SK-N-MC (cell line): ENCODE results near the gene FAM184A.

ENCODE experiments used
- DNase-seq: peaks from one replicate; pipeline ENCODE4 v3.0.0-alpha.2; 2011; ENCODE audit warnings: low read depth, low spot score
- H3K27ac ChIP-seq: fragments of 200-600 bp; sonication (generic); 2 replicates; pipeline ENCODE4 v1.5.1; 2016; ENCODE audit warnings: mixed run types
- H3K36me3 ChIP-seq: fragments of 200-600 bp; sonication (generic); 2 replicates; pipeline ENCODE4 v1.6.1; 2017; ENCODE audit warnings: antibody characterized with exemption, low read length, mixed read lengths; ENCODE audit not compliant: insufficient read depth
- H3K4me3 ChIP-seq: fragments of 200-600 bp; sonication (generic); 2 replicates; pipeline ENCODE4 v1.5.1; 2016
- H3K9ac ChIP-seq: fragments of 200-600 bp; sonication (generic); 2 replicates; pipeline ENCODE4 v1.8.0; 2017; ENCODE audit warnings: mixed run types, mixed read lengths; ENCODE audit not compliant: insufficient read length
- H3K9me3 ChIP-seq: fragments of 200-600 bp; sonication (generic); 2 replicates; pipeline ENCODE4 v1.6.1; 2017; ENCODE audit warnings: low read depth, mild to moderate bottlenecking, antibody characterized with exemption, low read length, moderate library complexity, mixed read lengths
- EZH2 ChIP-seq: fragments of 200-600 bp; sonication (generic); IDR thresholded peaks from one replicate; pipeline ENCODE4 v1.6.1; 2017; ENCODE audit warnings: antibody characterized with exemption
- FOXP2 ChIP-seq: optimal IDR thresholded peaks from 2 replicates; pipeline ENCODE3; 2011; ENCODE audit warnings: mild to moderate bottlenecking, moderate library complexity; ENCODE audit not compliant: insufficient read depth; ENCODE audit errors: extremely low read length, control extremely low read depth
- POLR2AphosphoS5 ChIP-seq: IDR thresholded peaks from 2 replicates; pipeline ENCODE4 v1.6.1; 2012; ENCODE audit warnings: mild to moderate bottlenecking, low read depth, low read length, borderline replicate concordance

Gene FAM184A

DNA sequence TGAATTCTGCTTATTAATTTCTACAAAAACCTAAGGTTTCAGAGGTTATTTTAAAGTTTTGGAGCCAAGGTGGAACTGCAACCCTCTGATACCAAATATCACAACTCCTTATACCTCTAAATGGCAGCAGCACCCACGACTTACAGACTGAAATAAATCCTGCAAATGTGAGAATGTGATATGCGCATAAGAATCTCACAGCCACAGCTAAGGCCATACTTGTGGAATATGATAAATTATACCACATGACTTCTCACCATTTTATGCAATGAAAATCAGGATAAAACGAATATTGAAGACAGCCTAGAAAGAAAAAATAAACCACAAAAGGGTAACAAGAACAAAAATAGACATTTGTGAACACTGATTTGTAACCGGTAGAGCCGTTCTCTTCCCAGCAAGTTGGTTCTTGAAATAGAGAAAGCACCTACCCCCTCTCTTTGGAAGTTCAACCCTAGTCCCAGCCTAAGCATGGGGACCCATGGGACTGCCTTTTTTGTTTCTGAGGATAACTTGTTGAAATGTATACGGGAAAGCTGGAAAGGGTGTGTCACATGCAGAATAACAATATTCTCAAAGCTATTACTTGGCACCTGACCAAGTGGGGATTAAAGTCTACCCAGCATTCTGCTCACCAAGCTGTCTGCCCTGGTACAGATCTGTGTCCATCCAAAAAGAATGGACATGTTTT is 96.4 kb downstream of the FAM184A start:
- no peak for DNase-seq
- TF ChIP-seq FOXP2 (no peak), EZH2 (no peak), POLR2AphosphoS5 (no peak)
- Histone ChIP-seq H3K36me3 (0 out of 2 replicates have a peak, but pooled peaks cover 6% of the 10 kb centered on the region), H3K27ac (no peak overlapping the region), H3K9me3 (no peaks in the 10 kb centered on the region), H3K9ac (no peak overlapping the region), H3K4me3 (no peak overlapping the region)

DNA sequence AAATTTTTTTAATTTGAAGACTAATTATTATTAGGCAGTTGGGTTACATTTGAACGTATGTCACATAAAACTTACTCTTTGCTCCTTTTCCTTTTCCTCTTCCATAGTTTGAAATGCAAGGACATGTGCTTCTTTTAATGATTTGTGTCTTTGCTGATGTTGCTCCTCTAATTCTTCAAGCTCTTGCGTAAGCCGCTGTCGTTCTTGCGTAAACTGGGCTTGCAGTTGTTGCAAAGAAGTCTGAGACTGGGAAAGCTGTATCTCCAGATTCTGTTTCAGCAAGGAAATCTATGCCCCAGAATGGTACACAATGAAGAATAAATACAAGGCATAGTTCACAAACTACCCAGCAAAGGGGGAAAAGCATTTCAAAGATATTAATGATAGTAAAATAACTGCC is 98.4 kb downstream of the FAM184A start:
- no peak for TF ChIP-seq FOXP2
- no peak for TF ChIP-seq POLR2AphosphoS5
- TF ChIP-seq EZH2, result no peak
- H3K9me3 ChIP-seq, result no peaks in the 10 kb centered on the region
- H3K27ac ChIP-seq, result no peak overlapping the region
- H3K9ac ChIP-seq, result no peak overlapping the region
- H3K4me3 ChIP-seq, result no peak overlapping the region
- DNase-seq, result peak; percentile 85
- H3K36me3 ChIP-seq, result 0 out of 2 replicates have a peak, but pooled peaks cover 6% of the 10 kb centered on the region

- TF ChIP-seq EZH2, result no peak
- TF ChIP-seq POLR2AphosphoS5, result no peak
- TF ChIP-seq FOXP2, result no peak
- Histone ChIP-seq H3K27ac (0 out of 2 replicates have a peak overlapping the region, but pooled peaks have one; percentile 44), H3K9me3 (no peaks in the 10 kb centered on the region)
Observed at GRCh38 chr6:118974790-118975189, 103.7 kb downstream of the FAM184A start.

GRCh38 chr6:118971682-118972081 is 106.8 kb downstream of the FAM184A start:
- Histone ChIP-seq H3K9ac (no peak overlapping the region), H3K4me3 (no peak overlapping the region), H3K36me3 (no peaks in the 10 kb centered on the region), H3K9me3 (no peaks in the 10 kb centered on the region), H3K27ac (no peak overlapping the region)
- TF ChIP-seq POLR2AphosphoS5 (no peak), FOXP2 (no peak), EZH2 (no peak)
- DNase-seq, result no peak

More at GRCh38 chr6:118974790-118975189, 103.7 kb downstream of the FAM184A start:
- no peak for DNase-seq
- Histone ChIP-seq H3K9ac (no peak overlapping the region), H3K36me3 (0 out of 2 replicates have a peak, but pooled peaks cover 6% of the 10 kb centered on the region), H3K4me3 (no peak overlapping the region)

DNA sequence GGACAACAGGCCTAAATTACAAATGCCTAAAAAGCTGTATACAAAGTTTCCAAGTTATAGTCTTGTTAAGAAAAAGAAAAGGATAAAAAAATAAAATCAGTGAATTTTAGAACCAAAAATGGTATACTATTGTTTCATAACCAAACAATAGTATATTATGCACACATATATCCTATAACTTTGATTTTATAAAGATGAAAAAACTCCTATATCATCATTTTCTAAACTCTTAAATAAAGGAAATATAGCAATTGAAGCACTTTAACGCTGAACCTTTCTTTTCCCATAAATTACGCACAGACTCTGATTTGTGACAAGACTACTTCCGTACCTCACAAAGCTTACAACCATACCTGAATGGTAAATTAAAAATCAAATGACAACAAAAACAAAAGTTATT is 107.6 kb downstream of the FAM184A start:
- H3K9ac ChIP-seq, result no peak overlapping the region
- no peak for TF ChIP-seq EZH2
- no peak for TF ChIP-seq FOXP2
- TF ChIP-seq POLR2AphosphoS5, result no peak
- no peak for DNase-seq

DNA sequence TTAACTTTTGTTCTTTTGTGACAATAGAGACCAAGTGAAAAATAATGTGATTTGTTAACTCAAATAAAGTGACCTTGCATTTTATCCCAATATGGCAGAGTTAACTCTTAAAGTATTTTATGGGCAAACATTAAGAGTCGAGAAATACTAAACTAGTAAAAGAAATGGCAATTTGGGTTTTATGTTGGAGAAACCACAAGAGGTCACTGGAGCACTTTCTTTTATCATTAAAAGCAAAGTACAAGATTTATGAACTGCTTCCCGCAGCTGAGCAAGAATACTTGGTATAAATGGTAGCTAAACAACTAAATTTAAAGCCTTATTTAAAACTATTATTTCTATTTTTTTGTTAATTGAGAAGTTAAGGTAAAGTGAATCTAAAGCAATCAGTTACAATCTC is 110.0 kb downstream of the FAM184A start:
- Histone ChIP-seq H3K9ac (no peak overlapping the region), H3K4me3 (no peak overlapping the region), H3K27ac (no peak overlapping the region), H3K36me3 (no peaks in the 10 kb centered on the region), H3K9me3 (no peaks in the 10 kb centered on the region)
- TF ChIP-seq POLR2AphosphoS5 (no peak), FOXP2 (no peak), EZH2 (no peak)
- no peak for DNase-seq

More for the DNA sequence above, 107.6 kb downstream of the FAM184A start:
- no peaks in the 10 kb centered on the region for H3K9me3 ChIP-seq
- no peak overlapping the region for H3K27ac ChIP-seq
- H3K4me3 ChIP-seq, result no peak overlapping the region
- no peaks in the 10 kb centered on the region for H3K36me3 ChIP-seq

DNA sequence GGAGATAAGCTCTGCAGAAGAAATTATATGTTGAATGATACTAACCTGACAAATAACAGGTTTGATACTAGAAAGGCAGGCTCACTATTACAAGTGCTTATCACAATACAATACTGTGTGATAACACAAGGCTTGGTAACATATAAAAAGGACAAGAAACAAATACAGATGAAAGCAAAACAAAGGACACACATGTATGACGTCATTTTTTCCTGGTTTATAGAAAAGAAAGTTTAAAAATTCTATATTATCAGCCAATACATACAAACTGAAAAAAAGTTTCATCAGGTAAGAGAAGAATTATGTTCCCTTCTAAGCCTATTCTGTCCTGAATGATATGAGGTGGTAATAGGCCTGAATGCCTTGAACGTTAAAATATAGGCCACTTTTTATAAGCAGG is 111.2 kb downstream of the FAM184A start:
- Histone ChIP-seq H3K9ac (no peak overlapping the region), H3K27ac (no peak overlapping the region), H3K36me3 (no peaks in the 10 kb centered on the region), H3K4me3 (no peak overlapping the region), H3K9me3 (no peaks in the 10 kb centered on the region)
- DNase-seq, result no peak
- no peak for TF ChIP-seq FOXP2
- no peak for TF ChIP-seq POLR2AphosphoS5
- TF ChIP-seq EZH2, result no peak

GRCh38 chr6:118965843-118966370 is 112.6 kb downstream of the FAM184A start:
- H3K9me3 ChIP-seq, result no peaks in the 10 kb centered on the region
- no peak for TF ChIP-seq FOXP2
- no peak for TF ChIP-seq POLR2AphosphoS5
- no peak for TF ChIP-seq EZH2
- H3K9ac ChIP-seq, result no peak overlapping the region
- no peaks in the 10 kb centered on the region for H3K36me3 ChIP-seq
- no peak overlapping the region for H3K27ac ChIP-seq
- no peak overlapping the region for H3K4me3 ChIP-seq
- DNase-seq, result no peak
